ENCODE results near the gene SEL1L.

- TF ChIP-seq EZH2 (IDR thresholded peaks at IDR 0.05; ENCODE audit: borderline replicate concordance, low read depth, low read length, severe bottlenecking) (no peak), CTCF (IDR thresholded peaks at IDR 0.05; ENCODE audit: extremely low read depth in 1 of 2, insufficient read depth in 1 of 2, low read depth in 1 of 2, low read length in 2 of 2) (no peak), POLR2A (IDR thresholded peaks at IDR 0.05; ENCODE audit: low read depth, low read length) (no peak), POLR2AphosphoS5 (IDR thresholded peaks at IDR 0.05; ENCODE audit: insufficient read depth, low read depth, low read length) (no peak), MAX (IDR thresholded peaks at IDR 0.05; ENCODE audit: insufficient read depth, insufficient read length) (no peak), FOS (IDR thresholded peaks at IDR 0.05; ENCODE audit: borderline replicate concordance, insufficient read depth, low read length) (no peak)
Measured at GRCh38 chr14:81437244-81437643, 96.4 kb downstream of the SEL1L start.

Measured in endothelial cell of umbilical vein (primary cell).